Erythroblast (primary cell): ENCODE results near the gene FBXW7.

Source experiments
- GATA1 ChIP-seq: IDR thresholded peaks from 2 replicates; pipeline ENCODE4 v1.6.1; 2011; ENCODE audit warnings: low read depth, mild to moderate bottlenecking, control low read depth, low read length, moderate library complexity
- POLR2A ChIP-seq: IDR thresholded peaks from 2 replicates; pipeline ENCODE4 v1.6.1; 2011; ENCODE audit warnings: mild to moderate bottlenecking, low read length

GRCh38 chr4:152331042-152331441, 204.8 kb downstream of the FBXW7 start:
- TF ChIP-seq POLR2A (no peak), GATA1 (no peak)
